ENCODE data around the gene SMAP1. TPM values are rescaled to one million over a fixed set of nuclear protein-coding genes. Genes with fewer than 3 reads are reported as not detected.

The SMAP1 gene
- total and polyA plus RNA-seq, 9 of the 15 experiments (the other 6 are each of a cell fraction or from before 2014, with no cell fraction given) = 11.4 to 26.4 (median 15.5) TPM

- TF ChIP-seq FOXA3 (CRISPR knock-in tag; conservative IDR thresholded peaks at IDR 0.05 in 1 of 2, IDR thresholded peaks at IDR 0.05 in 1 of 2) (peak in 1 of 2 experiments; percentile 68; a peak in 1 of 4 replicates), ZNF561 (CRISPR knock-in tag; conservative IDR thresholded peaks at IDR 0.05) (no peak), CBFA2T3 (IDR thresholded peaks at IDR 0.05) (peak; percentile 34; the same call in 1 of the 2 replicates), RB1 (IDR thresholded peaks at IDR 0.05; ENCODE audit: low read depth) (peak; percentile 91), KLF16 (IDR thresholded peaks at IDR 0.05) (no peak), LEF1 (IDR thresholded peaks at IDR 0.05) (no peak), HNRNPLL (IDR thresholded peaks at IDR 0.05; ENCODE audit: low read depth, low read length, poor library complexity, severe bottlenecking) (peak; percentile 90), FOXM1 (IDR thresholded peaks at IDR 0.05; ENCODE audit: low read depth) (no peak), FOXM1 (CRISPR knock-in tag; IDR thresholded peaks at IDR 0.05; ENCODE audit: low read depth) (0 out of 2 replicates have a peak, but pooled peaks have one; percentile 60), NFXL1 (CRISPR knock-in tag; IDR thresholded peaks at IDR 0.05) (no peak), ZNF316 (IDR thresholded peaks at IDR 0.05) (no peak), ZNF449 (CRISPR knock-in tag; IDR thresholded peaks at IDR 0.05) (no peak), E2F1 (CRISPR knock-in tag; IDR thresholded peaks at IDR 0.05) (no peak), PHF8 (IDR thresholded peaks at IDR 0.05; ENCODE audit: borderline replicate concordance, low read length) (peak; percentile 85; the same call in 1 of the 2 replicates), TOE1 (IDR thresholded peaks at IDR 0.05; ENCODE audit: borderline replicate concordance) (no peak), TOE1 (CRISPR knock-in tag; IDR thresholded peaks at IDR 0.05; ENCODE audit: borderline replicate concordance, low read depth) (peak; percentile 62), FOSL1 (tag; conservative IDR thresholded peaks at IDR 0.05) (peak; percentile 23; the same call in 1 of the 2 replicates), BDP1 (IDR thresholded peaks at IDR 0.05; ENCODE audit: insufficient read depth, insufficient read length) (no peak), ZNF408 (CRISPR knock-in tag; IDR thresholded peaks at IDR 0.05; ENCODE audit: low read depth) (no peak), XRCC5 (IDR thresholded peaks at IDR 0.05; ENCODE audit: low read depth, low read length) (no peak), WHSC1 (IDR thresholded peaks at IDR 0.05; ENCODE audit: low read length) (no peak), ZNF24 (IDR thresholded peaks at IDR 0.05) (no peak; the same call in 1 of the 2 replicates), ZFP36 (IDR thresholded peaks at IDR 0.05; ENCODE audit: low read depth, low read length, partially characterized antibody) (peak; percentile 13), ZNF778 (CRISPR knock-in tag; IDR thresholded peaks at IDR 0.05) (no peak), RAD51 (IDR thresholded peaks at IDR 0.05; ENCODE audit: borderline replicate concordance, low read depth) (no peak), ZNF398 (CRISPR knock-in tag; IDR thresholded peaks at IDR 0.05) (no peak)
Measured at GRCh38 chr6:70667711-70668498, at the start of gene SMAP1 (continued).

All from K562 (cell line).